Hematopoietic multipotent progenitor cell treated with erythropoietin and hydrocortisone succinate and interleukin-3 and kit ligand, for 4 days (in vitro differentiated cells): Measurements from ENCODE around the gene CASP6.
"Not testable (repeated sequence)": the region's sequence is repeated elsewhere in the genome, so short reads cannot be mapped to it uniquely, and the experiment has no call there.

Experiments used
- DNase-seq: peaks from one replicate; pipeline ENCODE4 v3.0.0-alpha.2; 2015

Gene CASP6

GRCh38 chr4:109718759-109719158 is 15.5 kb upstream of the CASP6 start:
- no peak for DNase-seq

- no peak for DNase-seq
Observed at GRCh38 chr4:109713500-109713899, 10.3 kb upstream of the CASP6 start.

- no peak for DNase-seq
Observed at GRCh38 chr4:109708990-109709389, 5.7 kb upstream of the CASP6 start.

- DNase-seq, result no peak
Observed at GRCh38 chr4:109708435-109708834, 5.2 kb upstream of the CASP6 start.

- peak; percentile 56 for DNase-seq
Observed at GRCh38 chr4:109703664-109704361, 568 bp upstream of the CASP6 start.

- DNase-seq, result peak; percentile 43
Observed at GRCh38 chr4:109701566-109702410, 1.5 kb downstream of the CASP6 start.

GRCh38 chr4:109699553-109700225 is 3.6 kb downstream of the CASP6 start:
- no peak for DNase-seq

- no peak for DNase-seq
Observed at GRCh38 chr4:109698656-109699055, 4.6 kb downstream of the CASP6 start.

GRCh38 chr4:109691411-109691920 is 11.8 kb downstream of the CASP6 start:
- no peak for DNase-seq

GRCh38 chr4:109690690-109691410 is 12.4 kb downstream of the CASP6 start:
- peak; percentile 21 for DNase-seq

- no peak for DNase-seq
Observed at GRCh38 chr4:109684727-109685126, 18.5 kb downstream of the CASP6 start.

- DNase-seq, result peak; percentile 31
Observed at GRCh38 chr4:109683621-109684253, 19.5 kb downstream of the CASP6 start.

- DNase-seq, result no peak
Observed at GRCh38 chr4:109682875-109683274, 20.4 kb downstream of the CASP6 start.

GRCh38 chr4:109678925-109679324 is 24.3 kb downstream of the CASP6 start:
- not testable (repeated sequence) for DNase-seq

- not testable (repeated sequence) for DNase-seq
Observed at GRCh38 chr4:109678472-109678871, 24.8 kb downstream of the CASP6 start.

GRCh38 chr4:109676886-109677285 is 26.4 kb downstream of the CASP6 start:
- DNase-seq, result peak; percentile 33

GRCh38 chr4:109675843-109676242 is 27.4 kb downstream of the CASP6 start:
- DNase-seq, result no peak

GRCh38 chr4:109675181-109675580 is 28.1 kb downstream of the CASP6 start:
- no peak for DNase-seq

- DNase-seq, result no peak
Observed at GRCh38 chr4:109673303-109673702, 29.9 kb downstream of the CASP6 start.

GRCh38 chr4:109672169-109672930 is 30.9 kb downstream of the CASP6 start:
- peak; percentile 68 for DNase-seq

GRCh38 chr4:109671350-109671749 is 31.9 kb downstream of the CASP6 start:
- DNase-seq, result no peak
